Nephron (organoid): Measurements from ENCODE around the gene BAIAP2L2.
"Not testable (repeated sequence)": the region's sequence is repeated elsewhere in the genome, so short reads cannot be mapped to it uniquely, and the experiment has no call there.

Experiments
- H3K27ac Mint-ChIP-seq, 3 experiments: 2 replicates each; pipeline ENCODE4 v1.8.0; 2020; ENCODE audit warnings: mixed read lengths in 3 of 3, mild to moderate bottlenecking in 2 of 3, moderate library complexity in 1 of 3
- H3K27me3 Mint-ChIP-seq: 2 replicates; pipeline ENCODE4 v1.8.0; 2021; ENCODE audit warnings: low read depth, mild to moderate bottlenecking, moderate library complexity, mixed read lengths
- H3K36me3 Mint-ChIP-seq: 2 replicates; pipeline ENCODE4 v1.8.0; 2020; ENCODE audit warnings: low read depth, mixed read lengths
- H3K4me1 Mint-ChIP-seq: 2 replicates; pipeline ENCODE4 v1.8.0; 2020; ENCODE audit warnings: mixed read lengths
- H3K4me3 Mint-ChIP-seq, 3 experiments: 2 replicates each; pipeline ENCODE4 v1.8.0; 2020; ENCODE audit warnings: mild to moderate bottlenecking in 3 of 3, mixed read lengths in 3 of 3, moderate library complexity in 2 of 3
- H3K9me3 Mint-ChIP-seq: 2 replicates; pipeline ENCODE4 v1.8.0; 2020; ENCODE audit warnings: mixed read lengths
- CTCF ChIP-seq, 3 experiments: fragments of 200-600 bp; sonication (generic); IDR thresholded peaks; one replicate each; pipeline ENCODE4 v1.5.0; 2021; ENCODE audit warnings: antibody characterized with exemption in 3 of 3; ENCODE audit not compliant: unreplicated experiment in 3 of 3

BAIAP2L2 gene

GRCh38 chr22:38110008-38110862 is at the start of gene BAIAP2L2:
Gene BAIAP2L2, minus strand, starts transcription at chr22:38110684. Its CDS starts 159 bp downstream, at chr22:38110525.
- Mint-ChIP-seq H3K9me3 (no peaks in the 10 kb centered on the region), H3K27ac (peak within 1 kb of the TSS in 1 of 3 experiments; percentile 92), H3K4me3 (peak within 1 kb of the TSS in 1 of 3 experiments; percentile 40), H3K4me1 (peaks cover 5% of the 10 kb centered on the region), H3K36me3 (no peaks in the 10 kb centered on the region), H3K27me3 (peaks cover 11% of the 10 kb centered on the region)
- TF ChIP-seq CTCF (IDR thresholded peaks at IDR 0.05; ENCODE audit: unreplicated experiment in 3 of 3) = no peak

GRCh38 chr22:38155703-38156102 is 45.2 kb upstream of the BAIAP2L2 start:
- H3K27ac Mint-ChIP-seq = no peak overlapping the region
- H3K36me3 Mint-ChIP-seq = no peaks in the 10 kb centered on the region
- peaks cover 9% of the 10 kb centered on the region for H3K4me1 Mint-ChIP-seq
- H3K9me3 Mint-ChIP-seq = no peaks in the 10 kb centered on the region
- H3K4me3 Mint-ChIP-seq = no peak overlapping the region
- no peak for TF ChIP-seq CTCF (IDR thresholded peaks at IDR 0.05; ENCODE audit: unreplicated experiment in 3 of 3)
- peaks cover 3% of the 10 kb centered on the region for H3K27me3 Mint-ChIP-seq

GRCh38 chr22:38154563-38154915 is 44.1 kb upstream of the BAIAP2L2 start:
- not testable (repeated sequence) for H3K27ac Mint-ChIP-seq, H3K9me3 Mint-ChIP-seq, H3K36me3 Mint-ChIP-seq, H3K4me1 Mint-ChIP-seq, H3K27me3 Mint-ChIP-seq, H3K4me3 Mint-ChIP-seq
- peak in 1 of 3 experiments; percentile 10 for TF ChIP-seq CTCF (IDR thresholded peaks at IDR 0.05; ENCODE audit: unreplicated experiment in 3 of 3)

- peaks cover 3% of the 10 kb centered on the region for H3K27me3 Mint-ChIP-seq
- no peaks in the 10 kb centered on the region for H3K36me3 Mint-ChIP-seq
- H3K9me3 Mint-ChIP-seq = no peaks in the 10 kb centered on the region
These were observed 43.5 kb upstream of the BAIAP2L2 start for GRCh38 chr22:38153821-38154562.

GRCh38 chr22:38151126-38151500 is 40.6 kb upstream of the BAIAP2L2 start:
- Mint-ChIP-seq H3K4me3 (no peak overlapping the region), H3K27ac (no peak overlapping the region), H3K36me3 (no peaks in the 10 kb centered on the region), H3K9me3 (no peaks in the 10 kb centered on the region), H3K4me1 (peaks cover 9% of the 10 kb centered on the region), H3K27me3 (peaks cover 3% of the 10 kb centered on the region)
- no peak for TF ChIP-seq CTCF (IDR thresholded peaks at IDR 0.05; ENCODE audit: unreplicated experiment in 3 of 3)

More at GRCh38 chr22:38153821-38154562, 43.5 kb upstream of the BAIAP2L2 start:
- peak overlapping the region in 1 of 3 experiments; percentile 19 for H3K27ac Mint-ChIP-seq
- no peak for TF ChIP-seq CTCF (IDR thresholded peaks at IDR 0.05; ENCODE audit: unreplicated experiment in 3 of 3)
- H3K4me1 Mint-ChIP-seq = peaks cover 9% of the 10 kb centered on the region
- no peak overlapping the region for H3K4me3 Mint-ChIP-seq
